Measurements from ENCODE around the gene MAD1L1. TPM values are rescaled to one million over a fixed set of nuclear protein-coding genes. Genes with fewer than 3 reads are reported as not detected.

MAD1L1 gene
- total and polyA plus RNA-seq, 2 of the 13 experiments (the other 11 are each of a cell fraction or from before 2014, with no cell fraction given), result 17.4 to 64.7 TPM

DNA sequence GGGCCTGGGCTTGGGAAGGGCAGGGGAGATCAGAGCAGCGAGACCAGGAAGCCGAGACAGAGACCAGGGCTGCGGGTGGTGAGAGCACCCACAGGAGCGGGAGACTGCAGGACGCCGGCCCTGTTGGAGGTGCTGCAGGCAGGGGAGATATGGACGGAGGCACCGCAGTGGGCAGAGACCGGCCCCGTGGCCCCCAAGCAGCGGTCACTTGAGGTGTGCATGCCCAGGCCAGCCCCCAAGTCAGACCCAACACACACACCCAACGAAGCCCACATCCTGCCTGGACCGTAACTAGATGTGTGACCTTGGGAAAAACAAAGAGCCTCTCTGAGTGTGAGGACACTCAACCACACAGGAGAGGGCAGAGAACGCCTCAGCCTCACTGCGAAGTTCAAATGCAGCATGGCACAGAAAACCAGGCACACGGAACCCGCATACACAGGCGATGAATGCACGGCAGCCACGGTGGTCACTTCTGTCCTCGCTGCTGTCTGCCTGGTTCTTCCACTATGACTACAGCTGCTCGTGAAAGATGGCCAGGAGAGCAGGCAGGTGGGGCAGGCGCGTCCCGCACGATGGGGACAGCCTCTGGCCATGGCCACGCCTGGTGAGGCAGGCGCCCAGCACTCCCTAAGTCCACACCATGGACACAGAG, 214.7 kb downstream of the MAD1L1 start (continued):
- TF ChIP-seq, protein P1, sequence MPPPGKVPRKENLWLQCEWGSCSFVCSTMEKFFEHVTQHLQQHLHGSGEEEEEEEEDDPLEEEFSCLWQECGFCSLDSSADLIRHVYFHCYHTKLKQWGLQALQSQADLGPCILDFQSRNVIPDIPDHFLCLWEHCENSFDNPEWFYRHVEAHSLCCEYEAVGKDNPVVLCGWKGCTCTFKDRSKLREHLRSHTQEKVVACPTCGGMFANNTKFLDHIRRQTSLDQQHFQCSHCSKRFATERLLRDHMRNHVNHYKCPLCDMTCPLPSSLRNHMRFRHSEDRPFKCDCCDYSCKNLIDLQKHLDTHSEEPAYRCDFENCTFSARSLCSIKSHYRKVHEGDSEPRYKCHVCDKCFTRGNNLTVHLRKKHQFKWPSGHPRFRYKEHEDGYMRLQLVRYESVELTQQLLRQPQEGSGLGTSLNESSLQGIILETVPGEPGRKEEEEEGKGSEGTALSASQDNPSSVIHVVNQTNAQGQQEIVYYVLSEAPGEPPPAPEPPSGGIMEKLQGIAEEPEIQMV (CRISPR knock-in tag; IDR thresholded peaks at IDR 0.05; ENCODE audit: low read depth), result no peak
- TF ChIP-seq, protein P2, sequence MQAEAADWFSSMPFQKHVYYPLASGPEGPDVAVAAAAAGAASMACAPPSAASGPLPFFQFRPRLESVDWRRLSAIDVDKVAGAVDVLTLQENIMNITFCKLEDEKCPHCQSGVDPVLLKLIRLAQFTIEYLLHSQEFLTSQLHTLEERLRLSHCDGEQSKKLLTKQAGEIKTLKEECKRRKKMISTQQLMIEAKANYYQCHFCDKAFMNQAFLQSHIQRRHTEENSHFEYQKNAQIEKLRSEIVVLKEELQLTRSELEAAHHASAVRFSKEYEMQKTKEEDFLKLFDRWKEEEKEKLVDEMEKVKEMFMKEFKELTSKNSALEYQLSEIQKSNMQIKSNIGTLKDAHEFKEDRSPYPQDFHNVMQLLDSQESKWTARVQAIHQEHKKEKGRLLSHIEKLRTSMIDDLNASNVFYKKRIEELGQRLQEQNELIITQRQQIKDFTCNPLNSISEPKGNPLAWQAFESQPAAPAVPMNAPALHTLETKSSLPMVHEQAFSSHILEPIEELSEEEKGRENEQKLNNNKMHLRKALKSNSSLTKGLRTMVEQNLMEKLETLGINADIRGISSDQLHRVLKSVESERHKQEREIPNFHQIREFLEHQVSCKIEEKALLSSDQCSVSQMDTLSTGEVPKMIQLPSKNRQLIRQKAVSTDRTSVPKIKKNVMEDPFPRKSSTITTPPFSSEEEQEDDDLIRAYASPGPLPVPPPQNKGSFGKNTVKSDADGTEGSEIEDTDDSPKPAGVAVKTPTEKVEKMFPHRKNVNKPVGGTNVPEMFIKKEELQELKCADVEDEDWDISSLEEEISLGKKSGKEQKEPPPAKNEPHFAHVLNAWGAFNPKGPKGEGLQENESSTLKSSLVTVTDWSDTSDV (CRISPR knock-in tag; IDR thresholded peaks at IDR 0.05), result no peak
- no peak for TF ChIP-seq ZNF207 (IDR thresholded peaks at IDR 0.05; ENCODE audit: borderline replicate concordance)
- TF ChIP-seq ZNF563 (CRISPR knock-in tag; IDR thresholded peaks at IDR 0.05), result no peak
- TF ChIP-seq FOXK1 (CRISPR knock-in tag; IDR thresholded peaks at IDR 0.05; ENCODE audit: borderline replicate concordance, low read depth), result no peak
- TF ChIP-seq, protein P3, sequence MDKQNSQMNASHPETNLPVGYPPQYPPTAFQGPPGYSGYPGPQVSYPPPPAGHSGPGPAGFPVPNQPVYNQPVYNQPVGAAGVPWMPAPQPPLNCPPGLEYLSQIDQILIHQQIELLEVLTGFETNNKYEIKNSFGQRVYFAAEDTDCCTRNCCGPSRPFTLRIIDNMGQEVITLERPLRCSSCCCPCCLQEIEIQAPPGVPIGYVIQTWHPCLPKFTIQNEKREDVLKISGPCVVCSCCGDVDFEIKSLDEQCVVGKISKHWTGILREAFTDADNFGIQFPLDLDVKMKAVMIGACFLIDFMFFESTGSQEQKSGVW (CRISPR knock-in tag; IDR thresholded peaks at IDR 0.05; ENCODE audit: borderline replicate concordance), result no peak
- TF ChIP-seq EHMT2 (IDR thresholded peaks at IDR 0.05; ENCODE audit: borderline replicate concordance, low read depth, low read length), result no peak
- TF ChIP-seq THAP7 (CRISPR knock-in tag; IDR thresholded peaks at IDR 0.05), result no peak
- no peak for TF ChIP-seq ZNF709 (CRISPR knock-in tag; IDR thresholded peaks at IDR 0.05)
- no peak for TF ChIP-seq KDM5B (CRISPR knock-in tag; IDR thresholded peaks at IDR 0.05; ENCODE audit: borderline replicate concordance)
- TF ChIP-seq TAF15 (IDR thresholded peaks at IDR 0.05; ENCODE audit: low read depth, low read length, poor library complexity, severe bottlenecking), result no peak
- TF ChIP-seq, protein P4, sequence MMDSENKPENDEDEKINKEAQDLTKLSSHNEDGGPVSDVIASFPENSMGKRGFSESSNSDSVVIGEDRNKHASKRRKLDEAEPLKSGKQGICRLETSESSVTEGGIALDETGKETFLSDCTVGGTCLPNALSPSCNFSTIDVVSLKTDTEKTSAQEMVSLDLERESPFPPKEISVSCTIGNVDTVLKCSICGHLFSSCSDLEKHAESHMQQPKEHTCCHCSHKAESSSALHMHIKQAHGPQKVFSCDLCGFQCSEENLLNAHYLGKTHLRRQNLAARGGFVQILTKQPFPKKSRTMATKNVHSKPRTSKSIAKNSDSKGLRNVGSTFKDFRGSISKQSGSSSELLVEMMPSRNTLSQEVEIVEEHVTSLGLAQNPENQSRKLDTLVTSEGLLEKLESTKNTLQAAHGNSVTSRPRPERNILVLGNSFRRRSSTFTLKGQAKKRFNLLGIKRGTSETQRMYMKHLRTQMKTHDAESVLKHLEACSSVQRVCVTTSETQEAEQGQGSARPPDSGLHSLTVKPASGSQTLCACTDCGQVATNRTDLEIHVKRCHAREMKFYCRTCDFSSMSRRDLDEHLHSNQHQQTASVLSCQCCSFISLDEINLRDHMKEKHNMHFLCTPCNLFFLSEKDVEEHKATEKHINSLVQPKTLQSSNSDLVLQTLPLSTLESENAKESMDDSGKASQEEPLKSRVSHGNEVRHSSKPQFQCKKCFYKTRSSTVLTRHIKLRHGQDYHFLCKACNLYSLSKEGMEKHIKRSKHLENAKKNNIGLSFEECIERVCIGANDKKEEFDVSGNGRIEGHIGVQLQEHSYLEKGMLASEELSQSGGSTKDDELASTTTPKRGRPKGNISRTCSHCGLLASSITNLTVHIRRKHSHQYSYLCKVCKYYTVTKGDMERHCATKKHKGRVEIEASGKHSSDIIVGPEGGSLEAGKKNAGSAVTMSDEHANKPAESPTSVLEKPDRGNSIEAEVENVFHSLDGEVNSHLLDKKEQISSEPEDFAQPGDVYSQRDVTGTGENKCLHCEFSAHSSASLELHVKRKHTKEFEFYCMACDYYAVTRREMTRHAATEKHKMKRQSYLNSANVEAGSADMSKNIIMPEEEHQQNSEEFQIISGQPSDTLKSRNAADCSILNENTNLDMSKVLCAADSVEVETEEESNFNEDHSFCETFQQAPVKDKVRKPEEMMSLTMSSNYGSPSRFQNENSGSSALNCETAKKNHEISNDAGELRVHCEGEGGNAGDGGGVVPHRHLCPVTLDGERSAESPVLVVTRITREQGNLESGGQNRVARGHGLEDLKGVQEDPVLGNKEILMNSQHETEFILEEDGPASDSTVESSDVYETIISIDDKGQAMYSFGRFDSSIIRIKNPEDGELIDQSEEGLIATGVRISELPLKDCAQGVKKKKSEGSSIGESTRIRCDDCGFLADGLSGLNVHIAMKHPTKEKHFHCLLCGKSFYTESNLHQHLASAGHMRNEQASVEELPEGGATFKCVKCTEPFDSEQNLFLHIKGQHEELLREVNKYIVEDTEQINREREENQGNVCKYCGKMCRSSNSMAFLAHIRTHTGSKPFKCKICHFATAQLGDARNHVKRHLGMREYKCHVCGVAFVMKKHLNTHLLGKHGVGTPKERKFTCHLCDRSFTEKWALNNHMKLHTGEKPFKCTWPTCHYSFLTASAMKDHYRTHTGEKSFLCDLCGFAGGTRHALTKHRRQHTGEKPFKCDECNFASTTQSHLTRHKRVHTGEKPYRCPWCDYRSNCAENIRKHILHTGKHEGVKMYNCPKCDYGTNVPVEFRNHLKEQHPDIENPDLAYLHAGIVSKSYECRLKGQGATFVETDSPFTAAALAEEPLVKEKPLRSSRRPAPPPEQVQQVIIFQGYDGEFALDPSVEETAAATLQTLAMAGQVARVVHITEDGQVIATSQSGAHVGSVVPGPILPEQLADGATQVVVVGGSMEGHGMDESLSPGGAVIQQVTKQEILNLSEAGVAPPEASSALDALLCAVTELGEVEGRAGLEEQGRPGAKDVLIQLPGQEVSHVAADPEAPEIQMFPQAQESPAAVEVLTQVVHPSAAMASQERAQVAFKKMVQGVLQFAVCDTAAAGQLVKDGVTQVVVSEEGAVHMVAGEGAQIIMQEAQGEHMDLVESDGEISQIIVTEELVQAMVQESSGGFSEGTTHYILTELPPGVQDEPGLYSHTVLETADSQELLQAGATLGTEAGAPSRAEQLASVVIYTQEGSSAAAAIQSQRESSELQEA (CRISPR knock-in tag; IDR thresholded peaks at IDR 0.05; ENCODE audit: not compliant biosample characterization), result no peak
- TF ChIP-seq NPAS2 (CRISPR knock-in tag; IDR thresholded peaks at IDR 0.05; ENCODE audit: borderline replicate concordance), result no peak
- no peak for TF ChIP-seq NFE2 (CRISPR knock-in tag; IDR thresholded peaks at IDR 0.05)

All from HepG2 (cell line).